Activated T-helper 17 cell treated with anti-CD3 and anti-CD28 coated beads, Interleukin-2, amount 50 U/mL, for 72 hours (primary cell): Measurements from ENCODE around the gene NXPH1. TPM values are rescaled to one million over a fixed set of nuclear protein-coding genes. Genes with fewer than 3 reads are reported as not detected.

Source experiments
- ATAC-seq: fragments of 150-1000 bp; cut with Tn5 transposase; replicated peaks from 2 replicates; pipeline ENCODE4 v1.10.0; 2021; ENCODE audit warnings: mild to moderate bottlenecking, moderate library complexity
- H3K27ac Mint-ChIP-seq: one replicate; pipeline ENCODE4 v1.8.0; 2022; ENCODE audit warnings: mixed read lengths
- H3K27me3 Mint-ChIP-seq: one replicate; pipeline ENCODE4 v1.8.0; 2022; ENCODE audit warnings: mixed read lengths
- H3K36me3 Mint-ChIP-seq: one replicate; pipeline ENCODE4 v1.8.0; 2022; ENCODE audit warnings: low read depth, mild to moderate bottlenecking, mixed read lengths
- H3K4me1 Mint-ChIP-seq: one replicate; pipeline ENCODE4 v1.8.0; 2022; ENCODE audit warnings: mixed read lengths
- H3K4me3 Mint-ChIP-seq: one replicate; pipeline ENCODE4 v1.8.0; 2022; ENCODE audit warnings: mild to moderate bottlenecking, mixed read lengths
- H3K9me3 Mint-ChIP-seq: one replicate; pipeline ENCODE4 v1.8.0; 2022; ENCODE audit warnings: mixed read lengths
- total RNA-seq, 2 donors: library from RNA; stranded (reverse); gene quantifications; one replicate each; pipeline ENCODE4 v1.2.3, GENCODE V29; 2022

Gene NXPH1
- total RNA-seq, 2 donors from 2014 or later: not detected

- no peak overlapping the region for H3K4me3 Mint-ChIP-seq
Observed at GRCh38 chr7:8423057-8423456, 10.4 kb upstream of the NXPH1 start.

GRCh38 chr7:8425223-8425622 is 8.2 kb upstream of the NXPH1 start:
- Mint-ChIP-seq H3K27me3 (no peaks in the 10 kb centered on the region), H3K9me3 (no peaks in the 10 kb centered on the region), H3K4me3 (no peak overlapping the region), H3K27ac (no peak overlapping the region), H3K4me1 (no peaks in the 10 kb centered on the region), H3K36me3 (no peaks in the 10 kb centered on the region)
- no peak for ATAC-seq

More at GRCh38 chr7:8423057-8423456, 10.4 kb upstream of the NXPH1 start:
- H3K27ac Mint-ChIP-seq: no peak overlapping the region
- H3K36me3 Mint-ChIP-seq: no peaks in the 10 kb centered on the region
- no peak for ATAC-seq
- H3K9me3 Mint-ChIP-seq: no peaks in the 10 kb centered on the region
- H3K27me3 Mint-ChIP-seq: no peaks in the 10 kb centered on the region
- H3K4me1 Mint-ChIP-seq: no peaks in the 10 kb centered on the region

- Mint-ChIP-seq H3K27ac (no peak overlapping the region), H3K27me3 (peaks cover 36% of the 10 kb centered on the region), H3K4me3 (no peak overlapping the region), H3K4me1 (peaks cover 7% of the 10 kb centered on the region), H3K9me3 (peaks cover 5% of the 10 kb centered on the region), H3K36me3 (peaks cover 6% of the 10 kb centered on the region)
- ATAC-seq: no peak
Observed at GRCh38 chr7:8430643-8431042, 2.8 kb upstream of the NXPH1 start.

GRCh38 chr7:8434290-8435002 is 1.0 kb downstream of the NXPH1 start:
- no peak for ATAC-seq
- peaks cover 7% of the 10 kb centered on the region for H3K4me1 Mint-ChIP-seq
- H3K36me3 Mint-ChIP-seq: peaks cover 6% of the 10 kb centered on the region
- peaks cover 66% of the 10 kb centered on the region for H3K27me3 Mint-ChIP-seq
- no peak overlapping the region for H3K27ac Mint-ChIP-seq
- H3K4me3 Mint-ChIP-seq: no peak overlapping the region
- H3K9me3 Mint-ChIP-seq: peaks cover 5% of the 10 kb centered on the region

GRCh38 chr7:8435095-8435494 is 1.7 kb downstream of the NXPH1 start:
- H3K27me3 Mint-ChIP-seq: peaks cover 73% of the 10 kb centered on the region
- H3K9me3 Mint-ChIP-seq: peaks cover 5% of the 10 kb centered on the region
- H3K4me3 Mint-ChIP-seq: no peak overlapping the region
- ATAC-seq: no peak
- H3K27ac Mint-ChIP-seq: no peak overlapping the region
- peaks cover 7% of the 10 kb centered on the region for H3K4me1 Mint-ChIP-seq
- peaks cover 6% of the 10 kb centered on the region for H3K36me3 Mint-ChIP-seq

GRCh38 chr7:8435590-8436545 is 2.5 kb downstream of the NXPH1 start:
- peaks cover 75% of the 10 kb centered on the region for H3K27me3 Mint-ChIP-seq
- ATAC-seq: no peak
- H3K4me3 Mint-ChIP-seq: no peak overlapping the region
- peaks cover 6% of the 10 kb centered on the region for H3K36me3 Mint-ChIP-seq
- no peak overlapping the region for H3K27ac Mint-ChIP-seq
- H3K4me1 Mint-ChIP-seq: peaks cover 7% of the 10 kb centered on the region
- peaks cover 5% of the 10 kb centered on the region for H3K9me3 Mint-ChIP-seq

GRCh38 chr7:8436965-8437364 is 3.6 kb downstream of the NXPH1 start:
- Mint-ChIP-seq H3K27me3 (peaks cover 76% of the 10 kb centered on the region), H3K36me3 (peaks cover 6% of the 10 kb centered on the region), H3K27ac (no peak overlapping the region), H3K4me3 (no peak overlapping the region), H3K9me3 (peaks cover 5% of the 10 kb centered on the region), H3K4me1 (peaks cover 7% of the 10 kb centered on the region)
- ATAC-seq: peak; percentile 39

GRCh38 chr7:8437606-8438005 is 4.2 kb downstream of the NXPH1 start:
- no peak for ATAC-seq
- Mint-ChIP-seq H3K36me3 (peaks cover 6% of the 10 kb centered on the region), H3K27ac (no peak overlapping the region), H3K4me1 (peaks cover 7% of the 10 kb centered on the region), H3K27me3 (peaks cover 75% of the 10 kb centered on the region), H3K4me3 (no peak overlapping the region), H3K9me3 (peaks cover 5% of the 10 kb centered on the region)

GRCh38 chr7:8440670-8441069 is 7.3 kb downstream of the NXPH1 start:
- Mint-ChIP-seq H3K9me3 (peaks cover 3% of the 10 kb centered on the region), H3K27me3 (peaks cover 75% of the 10 kb centered on the region), H3K36me3 (no peaks in the 10 kb centered on the region), H3K27ac (no peak overlapping the region), H3K4me1 (peaks cover 4% of the 10 kb centered on the region), H3K4me3 (no peak overlapping the region)
- ATAC-seq: no peak

- ATAC-seq: no peak
- Mint-ChIP-seq H3K27me3 (peaks cover 72% of the 10 kb centered on the region), H3K4me3 (no peak overlapping the region), H3K9me3 (peaks cover 3% of the 10 kb centered on the region), H3K36me3 (no peaks in the 10 kb centered on the region), H3K27ac (no peak overlapping the region), H3K4me1 (peaks cover 4% of the 10 kb centered on the region)
Observed at GRCh38 chr7:8441106-8441965, 7.9 kb downstream of the NXPH1 start.

- Mint-ChIP-seq H3K9me3 (peaks cover 3% of the 10 kb centered on the region), H3K4me1 (peaks cover 4% of the 10 kb centered on the region), H3K36me3 (no peaks in the 10 kb centered on the region), H3K4me3 (no peak overlapping the region), H3K27ac (no peak overlapping the region), H3K27me3 (peaks cover 70% of the 10 kb centered on the region)
- no peak for ATAC-seq
Observed at GRCh38 chr7:8442051-8442813, 8.8 kb downstream of the NXPH1 start.

- no peaks in the 10 kb centered on the region for H3K36me3 Mint-ChIP-seq
- H3K27me3 Mint-ChIP-seq: peaks cover 67% of the 10 kb centered on the region
- H3K9me3 Mint-ChIP-seq: peaks cover 3% of the 10 kb centered on the region
- peak; percentile 29 for ATAC-seq
- H3K4me1 Mint-ChIP-seq: peaks cover 4% of the 10 kb centered on the region
- H3K4me3 Mint-ChIP-seq: no peak overlapping the region
- H3K27ac Mint-ChIP-seq: no peak overlapping the region
Observed at GRCh38 chr7:8442814-8443304, 9.4 kb downstream of the NXPH1 start.

GRCh38 chr7:8443576-8444467 is 10.4 kb downstream of the NXPH1 start:
- no peak for ATAC-seq
- Mint-ChIP-seq H3K27me3 (peaks cover 58% of the 10 kb centered on the region), H3K4me3 (no peak overlapping the region), H3K4me1 (peaks cover 4% of the 10 kb centered on the region), H3K9me3 (peaks cover 3% of the 10 kb centered on the region), H3K27ac (no peak overlapping the region), H3K36me3 (no peaks in the 10 kb centered on the region)
